ENCODE measurements around the gene C15orf39.

- TF ChIP-seq GATA3 (IDR thresholded peaks at IDR 0.05; ENCODE audit: low read depth, low read length) (no peak), GATA2 (IDR thresholded peaks at IDR 0.05; ENCODE audit: low read depth, low read length) (no peak)
Measured at GRCh38 chr15:75210811-75211230, 9.1 kb downstream of the C15orf39 start.
